Astrocyte (in vitro differentiated cells and primary cell): ENCODE results near the gene SUSD4. TPM values are rescaled to one million over a fixed set of nuclear protein-coding genes. Genes with fewer than 3 reads are reported as not detected.

Experiments
- DNase-seq: peaks from one replicate; pipeline ENCODE4 v3.0.0-alpha.2; 2010; ENCODE audit warnings: low read depth
- FAIRE-seq: peaks from 2 replicates; lab custom pipeline; 2011; peaks lifted over from hg19 to GRCh38; lab: Jason Lieb, UNC
- H2AFZ ChIP-seq: 2 replicates; pipeline ENCODE4 v1.6.0; 2012; ENCODE audit warnings: low read depth, low read length, inconsistent platforms
- H3K27ac ChIP-seq: 2 replicates; pipeline ENCODE4 v1.5.1; 2011; ENCODE audit warnings: low read depth, low read length, inconsistent platforms
- H3K27me3 ChIP-seq: 2 replicates; pipeline ENCODE4 v1.6.0; 2011; ENCODE audit warnings: low read length, inconsistent platforms; ENCODE audit not compliant: insufficient read depth
- H3K36me3 ChIP-seq: 2 replicates; pipeline ENCODE4 v1.5.1; 2011; ENCODE audit warnings: low read length, inconsistent platforms; ENCODE audit not compliant: insufficient read depth
- H3K4me1 ChIP-seq: 2 replicates; pipeline ENCODE4 v1.5.1; 2011; ENCODE audit warnings: low read length, inconsistent platforms; ENCODE audit not compliant: insufficient read depth
- H3K4me2 ChIP-seq: 2 replicates; pipeline ENCODE4 v1.6.0; 2012; ENCODE audit warnings: low read length, inconsistent platforms
- H3K4me3 ChIP-seq: 2 replicates; pipeline ENCODE4 v1.5.1; 2011; ENCODE audit warnings: low read depth, mild to moderate bottlenecking, low read length, inconsistent platforms; ENCODE audit not compliant: insufficient read depth
- H3K79me2 ChIP-seq: 2 replicates; pipeline ENCODE4 v1.6.0; 2012; ENCODE audit warnings: mild to moderate bottlenecking, low read length, inconsistent platforms; ENCODE audit not compliant: insufficient read depth
- H3K9ac ChIP-seq: 2 replicates; pipeline ENCODE4 v1.6.0; 2012; ENCODE audit warnings: mild to moderate bottlenecking, low read length, inconsistent platforms
- H3K9me3 ChIP-seq: 2 replicates; pipeline ENCODE4 v1.5.1; 2012; ENCODE audit warnings: low read depth, mild to moderate bottlenecking, low read length, inconsistent platforms; ENCODE audit not compliant: insufficient read depth
- H4K20me1 ChIP-seq: 2 replicates; pipeline ENCODE4 v1.6.0; 2012; ENCODE audit warnings: low read length, inconsistent platforms; ENCODE audit not compliant: insufficient read depth
- H3K27ac Mint-ChIP-seq: one replicate; pipeline ENCODE4 v1.8.0; 2021; ENCODE audit warnings: mild to moderate bottlenecking, mixed read lengths; ENCODE audit not compliant: unreplicated experiment
- H3K27me3 Mint-ChIP-seq: one replicate; pipeline ENCODE4 v1.8.0; 2021; ENCODE audit warnings: low read depth, mixed read lengths; ENCODE audit not compliant: unreplicated experiment
- H3K36me3 Mint-ChIP-seq: one replicate; pipeline ENCODE4 v1.8.0; 2021; ENCODE audit warnings: low read depth, mixed read lengths; ENCODE audit not compliant: unreplicated experiment
- H3K4me1 Mint-ChIP-seq: one replicate; pipeline ENCODE4 v1.8.0; 2021; ENCODE audit warnings: low read depth, mixed read lengths; ENCODE audit not compliant: unreplicated experiment
- H3K4me3 Mint-ChIP-seq: one replicate; pipeline ENCODE4 v1.8.0; 2021; ENCODE audit warnings: mild to moderate bottlenecking, moderate library complexity, mixed read lengths; ENCODE audit not compliant: unreplicated experiment
- H3K9me3 Mint-ChIP-seq: one replicate; pipeline ENCODE4 v1.8.0; 2021; ENCODE audit warnings: mild to moderate bottlenecking, mixed read lengths; ENCODE audit not compliant: unreplicated experiment
- CTCF ChIP-seq: IDR thresholded peaks from 2 replicates; pipeline ENCODE4 v1.5.1; 2011; ENCODE audit warnings: low read depth, mild to moderate bottlenecking, inconsistent platforms, low read length, moderate library complexity; ENCODE audit not compliant: insufficient read depth
- EZH2 ChIP-seq: IDR thresholded peaks from 2 replicates; pipeline ENCODE4 v1.6.1; 2012; ENCODE audit warnings: mild to moderate bottlenecking, low read length, inconsistent platforms; ENCODE audit not compliant: insufficient read depth
- total RNA-seq: library from RNA; stranded (reverse); gene quantifications from 2 replicates; pipeline ENCODE4 v1.2.1, GENCODE V29; 2021

Gene SUSD4
- total RNA-seq, 1 donor from 2014 or later: 9.2 TPM

GRCh38 chr1:223353939-223354338 is 10.0 kb downstream of the SUSD4 start:
- Mint-ChIP-seq H3K4me1 (peaks cover 7% of the 10 kb centered on the region), H3K27ac (no peak overlapping the region), H3K36me3 (peaks cover 12% of the 10 kb centered on the region), H3K27me3 (peaks cover 21% of the 10 kb centered on the region), H3K9me3 (no peaks in the 10 kb centered on the region), H3K4me3 (no peak overlapping the region)
- H3K36me3 ChIP-seq: no peaks in the 10 kb centered on the region
- H3K27me3 ChIP-seq: peaks cover 40% of the 10 kb centered on the region
- no peak overlapping the region for H2AFZ ChIP-seq
- H4K20me1 ChIP-seq: no peaks in the 10 kb centered on the region
- FAIRE-seq (no peak), DNase-seq (no peak)
- H3K27ac ChIP-seq: no peak overlapping the region
- no peak overlapping the region for H3K9ac ChIP-seq
- H3K4me1 ChIP-seq: no peaks in the 10 kb centered on the region
- no peak for TF ChIP-seq EZH2
- H3K79me2 ChIP-seq: no peaks in the 10 kb centered on the region
- no peak overlapping the region for H3K4me3 ChIP-seq
- no peaks in the 10 kb centered on the region for H3K9me3 ChIP-seq
- no peak overlapping the region for H3K4me2 ChIP-seq

- no peak overlapping the region for H3K27ac ChIP-seq
- Mint-ChIP-seq H3K9me3 (no peaks in the 10 kb centered on the region), H3K27me3 (peaks cover 21% of the 10 kb centered on the region), H3K4me3 (no peak overlapping the region), H3K4me1 (peaks cover 2% of the 10 kb centered on the region), H3K27ac (peak overlapping the region; percentile 41), H3K36me3 (peaks cover 12% of the 10 kb centered on the region)
- H3K4me1 ChIP-seq: no peaks in the 10 kb centered on the region
- no peak overlapping the region for H3K4me2 ChIP-seq
- H3K27me3 ChIP-seq: peaks cover 34% of the 10 kb centered on the region
- no peak for TF ChIP-seq CTCF
- TF ChIP-seq EZH2: no peak
- H2AFZ ChIP-seq: no peak overlapping the region
- FAIRE-seq (no peak), DNase-seq (no peak)
- H3K79me2 ChIP-seq: no peaks in the 10 kb centered on the region
- no peak overlapping the region for H3K4me3 ChIP-seq
- no peak overlapping the region for H3K9ac ChIP-seq
- no peaks in the 10 kb centered on the region for H4K20me1 ChIP-seq
- H3K36me3 ChIP-seq: no peaks in the 10 kb centered on the region
- H3K9me3 ChIP-seq: no peaks in the 10 kb centered on the region
Measured at GRCh38 chr1:223352944-223353343, 11.0 kb downstream of the SUSD4 start.

- no peak overlapping the region for H3K4me3 Mint-ChIP-seq
- H4K20me1 ChIP-seq: no peaks in the 10 kb centered on the region
- peaks cover 9% of the 10 kb centered on the region for H3K36me3 Mint-ChIP-seq
- no peak overlapping the region for H3K27ac Mint-ChIP-seq
- peak; percentile 36 for DNase-seq
- H3K27me3 Mint-ChIP-seq: peaks cover 24% of the 10 kb centered on the region
- no peaks in the 10 kb centered on the region for H3K79me2 ChIP-seq
- H3K27ac ChIP-seq: no peak overlapping the region
- peaks cover 3% of the 10 kb centered on the region for H3K9me3 Mint-ChIP-seq
- no peak for FAIRE-seq
- no peak overlapping the region for H3K9ac ChIP-seq
- H3K27me3 ChIP-seq: peaks cover 28% of the 10 kb centered on the region
- TF ChIP-seq EZH2 (no peak), CTCF (no peak)
- H3K9me3 ChIP-seq: no peaks in the 10 kb centered on the region
- no peak overlapping the region for H2AFZ ChIP-seq
- no peaks in the 10 kb centered on the region for H3K36me3 ChIP-seq
- H3K4me1 Mint-ChIP-seq: peaks cover 2% of the 10 kb centered on the region
- no peak overlapping the region for H3K4me3 ChIP-seq
- H3K4me1 ChIP-seq: no peaks in the 10 kb centered on the region
- no peak overlapping the region for H3K4me2 ChIP-seq
Measured at GRCh38 chr1:223350361-223350908, 13.5 kb downstream of the SUSD4 start.
